Effector memory CD4-positive, alpha-beta T cell (primary cell): Measurements from ENCODE around the gene SECTM1.

Experiments used
- DNase-seq, 3 donors: peaks; one replicate each; pipeline ENCODE4 v3.0.0-alpha.2; 2020
- H3K27ac ChIP-seq: 2 replicates; pipeline ENCODE4 v1.7.0; 2013; ENCODE audit warnings: mild to moderate bottlenecking, low read length, moderate library complexity; ENCODE audit not compliant: insufficient read depth, poor library complexity, severe bottlenecking
- H3K27me3 ChIP-seq: replicated peaks from 2 replicates; pipeline ENCODE4 v1.7.0; 2013; ENCODE audit warnings: mild to moderate bottlenecking, low read length; ENCODE audit not compliant: insufficient read depth, control insufficient read depth, poor library complexity, severe bottlenecking
- H3K36me3 ChIP-seq: 2 replicates; pipeline ENCODE4 v1.7.0; 2013; ENCODE audit warnings: mild to moderate bottlenecking, low read length, moderate library complexity; ENCODE audit not compliant: control insufficient read depth, insufficient read depth
- H3K4me1 ChIP-seq: 2 replicates; pipeline ENCODE4 v1.7.0; 2013; ENCODE audit warnings: low read length, mild to moderate bottlenecking; ENCODE audit not compliant: control insufficient read depth, insufficient read depth, poor library complexity, severe bottlenecking
- H3K4me3 ChIP-seq: 2 replicates; pipeline ENCODE4 v1.7.0; 2013; ENCODE audit warnings: low read length, low read depth, mild to moderate bottlenecking; ENCODE audit not compliant: insufficient read depth, poor library complexity, severe bottlenecking
- H3K9me3 ChIP-seq: 2 replicates; pipeline ENCODE4 v1.7.0; 2013; ENCODE audit warnings: mild to moderate bottlenecking, low read length, moderate library complexity; ENCODE audit not compliant: control insufficient read depth

Gene SECTM1

GRCh38 chr17:82314012-82314726, 19.4 kb downstream of the SECTM1 start:
- peaks cover 17% of the 10 kb centered on the region for H3K36me3 ChIP-seq
- no peak for DNase-seq
- no peaks in the 10 kb centered on the region for H3K9me3 ChIP-seq
- no peak overlapping the region for H3K4me3 ChIP-seq
- H3K27me3 ChIP-seq, result no peaks in the 10 kb centered on the region
- peaks cover 31% of the 10 kb centered on the region for H3K4me1 ChIP-seq
- H3K27ac ChIP-seq, result no peak overlapping the region

DNA sequence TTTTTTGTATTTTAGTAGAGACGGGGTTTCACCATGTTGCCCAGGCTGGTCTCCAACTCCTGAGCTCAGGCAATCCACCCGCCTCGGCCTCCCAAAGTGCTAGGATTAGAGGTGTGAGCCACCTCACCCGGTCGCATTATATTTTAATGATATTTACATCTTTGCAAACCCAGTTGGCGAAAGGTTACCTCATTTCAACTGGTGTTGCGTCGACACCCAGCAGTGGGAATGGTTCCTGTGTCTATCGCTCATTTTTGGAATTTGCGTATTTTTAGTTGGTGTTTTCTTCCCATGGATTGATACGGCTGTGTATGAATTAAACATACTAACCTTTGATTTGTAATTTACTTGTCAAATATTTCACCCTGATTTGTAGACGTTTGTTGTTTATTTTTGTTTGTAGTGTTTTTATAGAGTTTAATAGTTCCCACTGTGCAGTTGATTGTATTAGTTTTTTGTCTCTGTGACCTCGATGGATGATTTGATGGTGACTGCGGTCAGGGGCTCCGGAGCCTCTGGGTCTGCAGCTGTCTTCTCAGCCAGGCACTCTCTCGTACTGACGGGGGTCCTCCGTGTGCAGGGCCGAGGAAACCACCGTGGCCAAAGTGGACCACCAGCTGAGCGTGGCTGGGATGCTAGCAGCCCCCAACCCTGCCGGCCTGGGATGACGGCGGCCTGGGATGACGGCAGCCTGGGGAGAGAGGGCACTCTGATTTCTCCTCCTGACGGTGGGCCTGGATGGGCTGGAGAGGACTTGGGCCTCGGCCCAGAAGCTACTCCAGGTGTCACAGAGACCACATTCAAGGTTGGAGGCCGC, 20.2 kb downstream of the SECTM1 start:
- no peak for DNase-seq
- no peaks in the 10 kb centered on the region for H3K9me3 ChIP-seq
- H3K4me3 ChIP-seq, result no peak overlapping the region
- H3K4me1 ChIP-seq, result peaks cover 31% of the 10 kb centered on the region
- H3K27ac ChIP-seq, result no peak overlapping the region
- peaks cover 17% of the 10 kb centered on the region for H3K36me3 ChIP-seq
- H3K27me3 ChIP-seq, result no peaks in the 10 kb centered on the region

DNA sequence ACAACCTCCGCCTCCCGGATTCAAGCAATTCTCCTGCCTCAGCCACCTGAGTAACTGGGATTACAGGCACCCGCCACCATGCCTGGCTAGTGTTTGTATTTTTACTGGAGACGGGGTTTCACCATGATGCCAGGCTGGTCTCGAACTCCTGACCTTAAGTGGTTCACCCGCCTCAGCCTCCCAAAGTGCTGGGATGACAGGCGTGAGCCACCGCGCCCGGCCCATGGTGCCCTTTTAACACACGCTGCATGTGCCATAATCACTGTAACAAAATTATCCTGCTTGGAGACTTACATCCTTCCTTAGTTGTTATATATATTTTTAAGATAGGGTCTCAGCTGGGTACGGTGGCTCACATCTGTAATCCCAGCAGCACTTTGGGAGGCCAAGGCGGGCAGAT, 21.6 kb downstream of the SECTM1 start:
- H3K27me3 ChIP-seq, result no peaks in the 10 kb centered on the region
- DNase-seq, result no peak
- H3K27ac ChIP-seq, result no peak overlapping the region
- H3K4me1 ChIP-seq, result peaks cover 22% of the 10 kb centered on the region
- no peaks in the 10 kb centered on the region for H3K9me3 ChIP-seq
- H3K36me3 ChIP-seq, result peaks cover 17% of the 10 kb centered on the region
- H3K4me3 ChIP-seq, result no peak overlapping the region

GRCh38 chr17:82310877-82311276, 22.7 kb downstream of the SECTM1 start:
- peaks cover 13% of the 10 kb centered on the region for H3K4me1 ChIP-seq
- no peak overlapping the region for H3K27ac ChIP-seq
- H3K36me3 ChIP-seq, result peaks cover 17% of the 10 kb centered on the region
- no peak for DNase-seq
- no peaks in the 10 kb centered on the region for H3K9me3 ChIP-seq
- H3K27me3 ChIP-seq, result no peaks in the 10 kb centered on the region
- H3K4me3 ChIP-seq, result no peak overlapping the region

GRCh38 chr17:82309656-82310570, 23.7 kb downstream of the SECTM1 start:
- no peak for DNase-seq
- H3K36me3 ChIP-seq, result peaks cover 17% of the 10 kb centered on the region
- H3K9me3 ChIP-seq, result no peaks in the 10 kb centered on the region
- peaks cover 11% of the 10 kb centered on the region for H3K4me1 ChIP-seq
- H3K27ac ChIP-seq, result no peak overlapping the region
- no peaks in the 10 kb centered on the region for H3K27me3 ChIP-seq
- H3K4me3 ChIP-seq, result no peak overlapping the region

DNA sequence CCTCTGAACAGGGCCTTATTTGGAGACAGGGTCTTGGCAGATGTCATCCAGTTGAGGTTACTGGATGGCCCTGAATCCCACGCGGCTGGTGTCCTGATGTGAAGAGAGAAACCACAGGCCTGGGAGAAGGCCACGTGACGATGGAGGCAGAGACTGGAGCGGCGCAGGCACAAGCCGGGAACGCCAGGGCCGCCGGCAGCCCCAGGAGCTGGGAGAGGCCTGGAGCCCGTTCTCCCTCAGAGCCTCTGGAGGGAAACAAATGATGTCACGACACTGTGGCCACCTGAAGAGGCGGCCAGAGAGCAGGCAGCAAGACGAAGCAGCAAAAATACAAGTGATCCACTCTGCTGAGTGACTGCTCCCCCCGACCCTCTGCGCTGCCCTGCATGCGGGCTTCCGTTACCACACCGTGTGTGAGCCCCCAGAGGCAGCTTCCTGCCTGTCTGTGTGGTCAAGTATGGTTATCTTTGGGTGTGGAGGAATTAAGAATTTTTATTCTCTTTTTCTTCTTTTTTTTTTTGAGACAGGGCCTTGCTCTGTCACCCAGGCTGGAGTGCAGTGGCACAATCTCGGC, 27.8 kb downstream of the SECTM1 start:
- Histone ChIP-seq H3K9me3 (no peaks in the 10 kb centered on the region), H3K27ac (no peak overlapping the region), H3K27me3 (no peaks in the 10 kb centered on the region), H3K4me1 (peaks cover 45% of the 10 kb centered on the region), H3K4me3 (no peak overlapping the region), H3K36me3 (no peaks in the 10 kb centered on the region)
- DNase-seq, result no peak

DNA sequence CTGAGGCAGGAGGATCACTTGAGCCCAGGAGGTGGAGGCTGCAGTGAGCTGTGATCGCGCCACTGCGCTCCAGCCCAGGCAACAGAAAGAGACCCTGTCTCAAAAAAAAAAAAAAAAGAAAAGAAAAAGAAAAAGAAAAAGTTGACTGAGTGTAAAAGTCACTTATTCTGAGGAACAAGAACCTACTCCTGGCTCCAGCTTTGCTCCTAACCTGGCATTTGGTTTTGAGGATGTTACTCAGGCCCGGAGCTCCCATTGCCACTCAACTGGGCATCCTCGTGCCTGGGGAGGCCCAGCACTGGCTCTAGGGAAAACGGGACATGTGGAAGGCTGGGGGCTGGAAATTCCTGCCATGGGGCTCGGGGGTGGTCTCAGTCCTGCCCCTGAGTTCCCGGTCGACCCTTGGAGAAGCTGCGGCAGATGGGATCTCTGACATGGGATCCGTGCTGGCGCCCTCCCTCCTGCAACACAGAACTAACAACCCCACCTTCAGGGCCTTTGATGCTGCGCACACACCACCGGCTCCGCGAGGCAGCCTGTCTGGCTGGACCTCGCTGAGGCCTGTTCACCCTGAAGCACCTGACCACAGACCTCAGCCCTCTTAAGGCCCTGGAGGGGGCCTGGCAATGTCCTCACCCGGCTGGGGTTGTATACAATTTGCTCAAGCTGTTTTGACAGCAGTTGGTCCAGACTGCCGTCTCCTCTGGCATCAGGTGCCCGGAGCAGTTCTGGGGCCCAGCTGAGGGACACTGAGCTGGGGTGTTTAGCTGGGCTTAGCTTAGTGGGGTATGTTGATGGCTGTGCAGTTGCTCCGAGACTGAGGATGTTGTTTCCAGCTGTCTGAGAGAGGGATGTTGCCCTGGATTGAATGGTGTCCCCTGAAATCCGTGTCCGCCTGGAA, 28.5 kb downstream of the SECTM1 start:
- Histone ChIP-seq H3K27ac (no peak overlapping the region), H3K4me1 (peaks cover 52% of the 10 kb centered on the region)

DNA sequence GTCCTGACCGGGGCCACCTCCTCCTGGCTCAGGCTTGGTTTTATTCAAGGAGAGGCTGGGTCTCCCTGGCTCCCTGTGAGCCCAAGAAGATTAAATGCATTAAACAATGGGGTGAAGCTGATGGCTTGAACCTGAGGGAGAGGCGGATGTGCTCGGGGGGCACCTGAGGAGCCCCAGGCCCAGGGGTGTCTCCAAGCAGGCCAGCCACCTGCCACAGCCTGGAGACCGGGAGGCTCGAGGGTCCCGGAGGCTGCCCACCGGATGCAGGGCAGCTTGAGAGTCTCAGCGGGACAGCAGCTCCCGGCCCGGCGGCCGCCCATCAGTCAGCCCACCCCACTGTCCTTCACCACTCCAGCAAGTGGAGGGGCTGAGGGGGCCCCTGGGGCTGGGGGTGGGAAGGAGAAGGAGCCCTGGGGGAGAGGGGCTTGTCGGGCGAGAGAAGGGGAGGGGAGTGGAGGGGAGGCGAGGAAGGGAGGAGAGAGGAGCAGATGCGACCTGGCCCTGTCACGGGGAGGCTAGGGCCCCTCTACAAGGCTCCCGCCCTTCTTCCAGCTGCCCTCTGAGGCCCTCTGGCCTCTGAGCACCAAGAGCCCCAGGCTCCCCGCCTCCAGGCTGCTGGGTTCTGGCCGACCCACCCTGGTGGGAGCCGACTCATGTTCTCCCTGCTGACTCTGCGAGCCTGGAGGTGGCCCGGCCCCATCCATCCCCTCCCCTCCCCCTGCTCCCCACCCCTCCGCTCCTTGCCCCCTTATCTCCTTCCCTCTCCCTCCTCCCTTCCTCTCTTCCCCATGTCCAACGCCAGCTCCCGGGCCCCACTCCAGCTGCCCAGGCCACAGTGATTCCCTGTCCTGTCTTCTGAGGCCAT, 29.4 kb downstream of the SECTM1 start:
- H3K27ac ChIP-seq, result peak overlapping the region; percentile 65
- H3K27me3 ChIP-seq, result no peaks in the 10 kb centered on the region
- H3K36me3 ChIP-seq, result no peaks in the 10 kb centered on the region
- peak overlapping the region; percentile 50 for H3K4me3 ChIP-seq
- H3K9me3 ChIP-seq, result no peaks in the 10 kb centered on the region
- peaks cover 61% of the 10 kb centered on the region for H3K4me1 ChIP-seq
- no peak for DNase-seq

More for the DNA sequence above, 28.5 kb downstream of the SECTM1 start:
- no peaks in the 10 kb centered on the region for H3K9me3 ChIP-seq
- H3K4me3 ChIP-seq, result no peak overlapping the region
- DNase-seq, result no peak
- no peaks in the 10 kb centered on the region for H3K27me3 ChIP-seq
- no peaks in the 10 kb centered on the region for H3K36me3 ChIP-seq
